NB4 (cell line): ENCODE results near the gene SLC25A4.
"Not testable (repeated sequence)": the region's sequence is repeated elsewhere in the genome, so short reads cannot be mapped to it uniquely, and the experiment has no call there.

Experiments
- CTCF ChIP-seq: IDR thresholded peaks from one replicate; pipeline ENCODE4 v1.5.1; 2012; ENCODE audit warnings: low read depth, low read length
- POLR2A ChIP-seq: IDR thresholded peaks from 2 replicates; pipeline ENCODE4 v1.6.1; 2011; ENCODE audit warnings: mild to moderate bottlenecking; ENCODE audit not compliant: insufficient read length; ENCODE audit errors: extremely low read depth

- TF ChIP-seq POLR2A, CTCF: not testable (repeated sequence)
Observed at GRCh38 chr4:185119467-185119866, 23.6 kb upstream of the SLC25A4 start.
